HL-60 (cell line): ENCODE data around the gene MACROD2.

Experiments used
- DNase-seq, 2 experiments: peaks; one replicate each; pipeline ENCODE4 v3.0.0-alpha.2; 2010 to 2020; ENCODE audit warnings: low read depth in 1 of 2, low spot score in 1 of 2
- H3K27ac ChIP-seq: fragments of 250-450 bp; sonication (Bioruptor Pico); replicated peaks from 2 replicates; pipeline ENCODE4 v1.5.1; 2020; ENCODE audit warnings: mild to moderate bottlenecking, moderate library complexity
- H3K27me3 ChIP-seq: fragments of 250-450 bp; sonication (Bioruptor Pico); 2 replicates; pipeline ENCODE4 v1.5.1; 2021; ENCODE audit warnings: mild to moderate bottlenecking, moderate library complexity; ENCODE audit not compliant: insufficient read depth, poor library complexity, severe bottlenecking
- H3K4me3 ChIP-seq: replicated peaks from 2 replicates; pipeline ENCODE4 v1.5.1; 2011; ENCODE audit warnings: mild to moderate bottlenecking, control low read depth, low read length; ENCODE audit not compliant: insufficient read depth
- CTCF ChIP-seq: IDR thresholded peaks from one replicate; pipeline ENCODE4 v1.5.1; 2011; ENCODE audit warnings: low read length, control low read depth, inconsistent platforms; ENCODE audit not compliant: insufficient read depth
- GABPA ChIP-seq: IDR thresholded peaks from 2 replicates; pipeline ENCODE4 v1.6.1; 2012; ENCODE audit warnings: low read depth
- POLR2AphosphoS5 ChIP-seq: IDR thresholded peaks from 2 replicates; pipeline ENCODE4 v1.6.1; 2012; ENCODE audit warnings: low read depth
- REST ChIP-seq: IDR thresholded peaks from 2 replicates; pipeline ENCODE4 v1.6.1; 2012; ENCODE audit warnings: low read depth; ENCODE audit not compliant: insufficient replicate concordance
- SPI1 ChIP-seq: IDR thresholded peaks from 2 replicates; pipeline ENCODE4 v1.6.1; 2012; ENCODE audit warnings: low read depth, mild to moderate bottlenecking, borderline replicate concordance

MACROD2 gene

GRCh38 chr20:15919118-15919517, 1923.8 kb downstream of the MACROD2 start:
- Histone ChIP-seq H3K27ac (no peak overlapping the region), H3K27me3 (no peaks in the 10 kb centered on the region), H3K4me3 (no peak overlapping the region)
- no peak for DNase-seq
- no peak for TF ChIP-seq CTCF
- no peak for TF ChIP-seq POLR2AphosphoS5
- TF ChIP-seq GABPA, result no peak
- TF ChIP-seq SPI1, result no peak
- TF ChIP-seq REST, result no peak

GRCh38 chr20:15921930-15922329, 1926.6 kb downstream of the MACROD2 start:
- DNase-seq, result no peak
- H3K4me3 ChIP-seq, result no peak overlapping the region
- TF ChIP-seq REST (no peak), POLR2AphosphoS5 (no peak), CTCF (no peak), GABPA (no peak)
- H3K27me3 ChIP-seq, result no peaks in the 10 kb centered on the region
- no peak overlapping the region for H3K27ac ChIP-seq

GRCh38 chr20:15922556-15922955, 1927.2 kb downstream of the MACROD2 start:
- Histone ChIP-seq H3K27me3 (no peaks in the 10 kb centered on the region), H3K4me3 (no peak overlapping the region), H3K27ac (no peak overlapping the region)
- no peak for TF ChIP-seq REST
- no peak for TF ChIP-seq POLR2AphosphoS5
- TF ChIP-seq CTCF, result no peak
- TF ChIP-seq GABPA, result no peak
- no peak for TF ChIP-seq SPI1
- no peak for DNase-seq
